Measurements from ENCODE around the gene CDK18. TPM values are rescaled to one million over a fixed set of nuclear protein-coding genes. Genes with fewer than 3 reads are reported as not detected.

Gene CDK18
- total RNA-seq, 1 donor from 2014 or later = 36.6 TPM

DNA sequence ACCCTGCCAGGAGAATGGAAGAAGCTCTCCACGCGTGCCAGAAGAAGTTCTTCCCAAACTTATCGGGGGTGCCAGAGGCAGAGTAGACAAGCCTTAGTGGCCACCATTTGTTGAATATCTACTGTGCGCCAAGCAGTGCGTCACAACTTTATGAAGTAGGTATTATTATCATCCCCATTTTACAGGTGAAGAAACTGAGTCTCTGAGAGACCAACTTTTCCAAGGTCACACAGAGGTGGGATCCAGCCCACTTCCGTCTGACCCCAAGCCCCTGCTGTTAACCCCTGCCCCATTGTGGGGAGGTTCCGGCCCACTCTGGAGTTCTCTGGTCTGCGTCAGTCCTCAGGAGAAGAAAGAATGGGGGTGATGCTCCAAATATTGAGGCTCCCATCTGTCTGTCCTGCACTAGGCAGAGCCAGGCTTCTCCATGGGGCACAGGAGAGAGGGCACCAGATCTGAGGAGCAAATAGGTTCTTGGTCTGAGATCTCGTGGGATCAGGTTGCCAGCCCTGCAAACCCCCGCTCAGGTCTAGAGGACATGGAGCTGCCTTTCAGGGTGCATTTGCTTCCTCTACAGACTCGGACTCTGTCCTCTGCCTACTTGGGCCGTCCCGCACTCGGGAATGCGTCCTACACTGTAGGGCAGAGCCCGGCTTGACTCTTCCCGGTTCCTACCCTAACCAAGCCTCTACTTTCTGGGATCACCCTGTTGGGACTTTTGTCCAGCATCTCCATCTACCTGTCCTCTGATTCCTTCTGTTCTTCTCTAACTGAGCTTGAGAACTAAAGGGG is 2.1 kb downstream of the CDK18 start:
- no peaks in the 10 kb centered on the region for H3K27me3 ChIP-seq (ENCODE audit: low read depth)
- ATAC-seq (no peak), DNase-seq (no peak)
- H3K36me3 ChIP-seq = no peaks in the 10 kb centered on the region
- TF ChIP-seq, protein P1, sequence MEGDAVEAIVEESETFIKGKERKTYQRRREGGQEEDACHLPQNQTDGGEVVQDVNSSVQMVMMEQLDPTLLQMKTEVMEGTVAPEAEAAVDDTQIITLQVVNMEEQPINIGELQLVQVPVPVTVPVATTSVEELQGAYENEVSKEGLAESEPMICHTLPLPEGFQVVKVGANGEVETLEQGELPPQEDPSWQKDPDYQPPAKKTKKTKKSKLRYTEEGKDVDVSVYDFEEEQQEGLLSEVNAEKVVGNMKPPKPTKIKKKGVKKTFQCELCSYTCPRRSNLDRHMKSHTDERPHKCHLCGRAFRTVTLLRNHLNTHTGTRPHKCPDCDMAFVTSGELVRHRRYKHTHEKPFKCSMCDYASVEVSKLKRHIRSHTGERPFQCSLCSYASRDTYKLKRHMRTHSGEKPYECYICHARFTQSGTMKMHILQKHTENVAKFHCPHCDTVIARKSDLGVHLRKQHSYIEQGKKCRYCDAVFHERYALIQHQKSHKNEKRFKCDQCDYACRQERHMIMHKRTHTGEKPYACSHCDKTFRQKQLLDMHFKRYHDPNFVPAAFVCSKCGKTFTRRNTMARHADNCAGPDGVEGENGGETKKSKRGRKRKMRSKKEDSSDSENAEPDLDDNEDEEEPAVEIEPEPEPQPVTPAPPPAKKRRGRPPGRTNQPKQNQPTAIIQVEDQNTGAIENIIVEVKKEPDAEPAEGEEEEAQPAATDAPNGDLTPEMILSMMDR (IDR thresholded peaks at IDR 0.05) = no peak
- no peak overlapping the region for H3K27ac ChIP-seq
- no peak overlapping the region for H3K4me3 ChIP-seq
- H3K4me1 ChIP-seq = peaks cover 21% of the 10 kb centered on the region
- H3K9me3 ChIP-seq = no peaks in the 10 kb centered on the region
- intact Hi-C loops (cut with DNase I) = no loop called here

DNA sequence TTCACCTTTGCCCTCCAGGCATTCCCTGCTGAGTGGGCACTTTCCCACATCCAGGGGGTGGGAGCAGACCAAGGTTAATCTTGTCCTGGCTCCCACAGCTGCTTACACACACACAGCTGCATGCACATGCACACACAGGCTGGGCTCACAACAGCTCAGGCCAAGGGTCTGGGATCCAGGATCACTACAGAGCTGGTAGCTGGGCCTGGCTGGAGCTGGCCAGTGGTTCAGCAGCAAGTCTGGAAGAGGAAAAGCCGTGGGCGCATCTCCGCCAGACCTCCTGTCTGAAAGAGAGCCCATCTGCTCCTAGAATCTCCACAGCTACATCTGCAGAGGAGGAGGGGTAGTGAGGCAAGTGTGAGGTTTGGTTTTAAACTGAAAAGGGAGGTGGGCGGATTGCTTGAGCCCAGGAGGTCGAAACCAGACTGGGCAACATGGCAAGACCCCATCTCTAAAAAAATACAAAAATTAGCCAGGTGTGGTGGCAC is 3.8 kb downstream of the CDK18 start:
- ATAC-seq (no peak), DNase-seq (no peak)
- H3K27me3 ChIP-seq (ENCODE audit: low read depth) = no peaks in the 10 kb centered on the region
- no peaks in the 10 kb centered on the region for H3K9me3 ChIP-seq
- H3K27ac ChIP-seq = no peak overlapping the region
- TF ChIP-seq, protein P1 (IDR thresholded peaks at IDR 0.05) = no peak
- intact Hi-C loops (cut with DNase I) = no loop called here
- H3K4me1 ChIP-seq = peaks cover 32% of the 10 kb centered on the region
- no peak overlapping the region for H3K4me3 ChIP-seq
- H3K36me3 ChIP-seq = no peaks in the 10 kb centered on the region

DNA sequence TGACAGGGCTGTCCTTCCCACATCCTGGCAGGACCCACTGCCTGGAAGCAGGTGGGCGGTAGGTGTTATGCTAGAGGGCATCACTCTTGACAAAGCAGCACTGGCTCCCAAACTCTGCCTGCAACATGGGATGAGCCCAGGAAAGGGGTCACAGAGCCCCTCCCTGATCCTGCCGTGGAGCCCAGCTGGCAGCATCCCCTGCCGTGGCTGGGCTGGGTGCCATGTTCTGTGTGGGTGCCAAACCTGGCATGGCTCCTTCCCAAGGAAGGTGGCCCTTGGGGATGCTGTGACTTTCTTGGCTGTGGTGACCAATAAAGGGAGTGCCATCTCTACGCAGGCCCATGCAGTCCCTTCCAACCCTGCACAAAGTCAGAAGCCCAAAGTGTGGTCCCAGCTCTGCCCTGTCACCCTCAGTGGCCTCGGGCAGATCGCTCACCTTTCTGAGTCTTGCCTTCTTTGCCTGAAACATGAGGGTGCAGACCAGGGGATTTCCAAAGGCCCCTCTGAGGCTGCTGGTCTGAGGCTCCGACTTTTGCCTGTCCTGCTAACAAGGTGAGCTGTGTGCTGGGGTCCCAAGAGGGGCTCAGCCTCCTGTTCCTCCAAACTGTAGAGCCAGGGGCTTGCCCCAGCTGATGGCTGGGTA is 6.0 kb downstream of the CDK18 start:
- H3K27ac ChIP-seq = no peak overlapping the region
- H3K4me1 ChIP-seq = peaks cover 25% of the 10 kb centered on the region

DNA sequence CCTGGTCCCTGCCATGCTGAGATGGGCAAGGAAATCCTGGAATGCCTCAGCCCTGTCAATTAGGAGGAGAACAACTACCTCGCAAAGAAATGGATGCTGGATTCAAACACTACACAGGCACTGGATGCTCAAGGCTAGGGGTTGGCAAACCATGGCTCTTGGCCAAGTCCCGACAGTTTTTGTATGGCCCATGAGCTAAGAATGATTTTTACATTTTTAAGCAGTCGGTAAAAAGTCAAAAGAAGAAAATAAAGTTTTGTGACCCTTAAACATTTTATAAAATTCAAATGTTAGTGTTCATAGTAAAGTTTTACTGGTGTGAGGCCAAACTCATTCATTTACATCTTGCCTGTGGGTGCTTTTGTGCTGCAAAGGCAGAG is 6.5 kb downstream of the CDK18 start:
- Histone ChIP-seq H3K36me3 (no peaks in the 10 kb centered on the region), H3K4me1 (peaks cover 27% of the 10 kb centered on the region), H3K27me3 (ENCODE audit: low read depth) (no peaks in the 10 kb centered on the region), H3K9me3 (no peaks in the 10 kb centered on the region), H3K27ac (no peak overlapping the region), H3K4me3 (no peak overlapping the region)
- TF ChIP-seq, protein P1 (IDR thresholded peaks at IDR 0.05) = no peak
- intact Hi-C loops (cut with DNase I) = no loop called here
- ATAC-seq (no peak), DNase-seq (no peak)

More for the DNA sequence above, 6.0 kb downstream of the CDK18 start:
- Histone ChIP-seq H3K36me3 (no peaks in the 10 kb centered on the region), H3K9me3 (no peaks in the 10 kb centered on the region), H3K27me3 (ENCODE audit: low read depth) (no peaks in the 10 kb centered on the region), H3K4me3 (no peak overlapping the region)
- DNase-seq (no peak), ATAC-seq (no peak)
- intact Hi-C loops (cut with DNase I) = no loop called here
- TF ChIP-seq, protein P1 (IDR thresholded peaks at IDR 0.05) = no peak

DNA sequence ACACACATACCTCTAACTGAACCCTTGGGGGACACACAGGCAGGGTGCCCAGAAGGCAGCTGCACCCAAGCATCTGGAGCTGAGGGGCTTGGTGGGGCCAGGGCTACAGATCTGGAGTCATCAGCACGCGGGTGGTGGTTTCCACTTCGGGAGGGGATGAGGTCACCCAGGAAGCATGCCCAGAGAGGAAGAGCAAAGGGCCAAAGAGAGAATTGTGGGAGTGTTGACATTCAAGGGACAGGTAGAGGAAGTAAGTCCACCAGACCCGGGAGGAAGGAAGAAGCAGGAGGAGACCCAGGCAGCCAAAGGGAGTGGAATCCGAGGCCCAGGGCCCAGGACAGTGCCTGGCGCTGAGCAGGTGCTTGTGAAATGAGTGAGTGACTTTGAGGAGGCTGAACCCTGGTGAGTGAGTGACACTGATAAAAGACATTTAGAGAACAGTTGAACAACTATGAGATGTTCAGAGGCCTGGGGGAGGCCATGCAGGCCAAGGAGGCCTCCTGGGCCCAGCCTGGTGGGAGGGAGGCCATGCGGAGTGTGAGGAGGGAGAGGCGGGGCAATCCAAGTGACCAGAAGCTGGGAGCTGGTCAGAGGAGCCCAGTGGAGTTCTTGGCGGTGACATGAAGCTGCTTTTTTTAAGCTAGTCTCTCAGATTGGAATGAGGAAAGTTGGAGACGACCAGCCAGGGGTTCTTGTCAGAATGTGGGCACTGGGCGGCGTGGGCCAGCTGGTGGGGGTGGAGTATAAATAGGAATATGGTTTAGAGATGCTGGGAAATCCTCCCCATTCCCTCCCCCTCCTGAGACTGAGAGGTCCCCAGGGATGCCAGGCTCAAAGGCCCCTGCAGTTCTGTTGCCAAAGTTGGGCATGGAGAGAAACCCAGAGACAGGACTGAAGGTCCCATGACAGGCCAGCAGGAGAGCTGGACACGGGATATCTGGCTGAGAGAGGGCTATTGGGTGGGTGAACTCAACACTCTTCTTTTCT is 7.9 kb downstream of the CDK18 start:
- Histone ChIP-seq H3K9me3 (no peaks in the 10 kb centered on the region), H3K4me1 (peaks cover 35% of the 10 kb centered on the region), H3K4me3 (no peak overlapping the region), H3K36me3 (no peaks in the 10 kb centered on the region), H3K27me3 (ENCODE audit: low read depth) (no peaks in the 10 kb centered on the region), H3K27ac (peak overlapping the region; percentile 24)
- TF ChIP-seq, protein P1 (IDR thresholded peaks at IDR 0.05) = no peak
- intact Hi-C loops (cut with DNase I) = no loop called here
- peak; percentile 40 to 71 for ATAC-seq
- no peak for DNase-seq

Measured in lower lobe of right lung (tissue), 2 donors.